SW 1271 (cell line): Measurements from ENCODE around the gene CD247.
"Not testable (repeated sequence)": the region's sequence is repeated elsewhere in the genome, so short reads cannot be mapped to it uniquely, and the experiment has no call there.

Experiments used
- DNase-seq, 2 experiments: peaks; one replicate each; lab custom pipeline; 2025; lab: John Stamatoyannopoulos, UW

CD247 gene

DNA sequence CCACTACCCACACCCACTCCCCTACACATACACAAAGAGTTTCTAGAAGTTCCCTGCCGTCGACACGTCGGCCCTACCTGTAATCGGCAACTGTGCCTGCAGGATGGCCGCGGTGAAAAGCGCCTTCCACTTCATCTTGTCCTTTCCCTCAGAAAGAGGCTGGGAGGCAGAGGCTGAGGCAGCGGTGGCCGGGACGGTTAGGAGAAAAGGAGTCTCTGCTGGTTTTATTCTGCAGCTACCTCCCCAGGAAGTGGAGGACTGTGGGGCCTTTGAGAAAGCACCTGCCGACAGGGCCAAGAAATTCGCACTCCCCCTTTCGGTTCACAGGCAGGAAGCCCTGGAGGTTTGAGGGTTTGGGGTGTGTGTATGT is at the start of gene CD247:
TSS of gene CD247 (minus strand) at position 199 of the 370 bp plus-strand sequence. CDS start at position 135, 64 bp downstream.
- no peak for DNase-seq

- DNase-seq = no peak
Measured at GRCh38 chr1:167567663-167568062, 49.3 kb upstream of the CD247 start.

DNA sequence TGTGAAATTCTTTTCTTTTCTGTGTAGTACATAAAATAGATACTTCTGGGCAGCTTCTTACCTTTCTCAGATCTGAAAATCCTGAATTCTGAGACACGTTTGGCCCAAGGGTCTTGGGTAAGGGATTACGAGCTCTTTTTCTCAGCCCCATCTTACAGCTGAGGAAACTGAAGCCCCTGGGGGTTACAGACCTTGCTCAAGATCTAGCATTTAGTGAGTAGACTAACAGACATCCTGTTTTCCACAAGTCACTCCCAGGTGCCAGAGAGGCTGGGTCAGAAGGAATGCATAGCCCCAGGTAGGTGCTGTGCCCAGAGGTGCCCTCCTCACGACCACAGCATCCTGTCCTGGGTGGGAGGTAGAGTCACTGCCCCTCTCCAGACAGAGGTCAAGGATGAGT is 48.4 kb upstream of the CD247 start:
- DNase-seq = no peak

- DNase-seq = no peak
Measured at GRCh38 chr1:167565922-167566321, 47.6 kb upstream of the CD247 start.

DNA sequence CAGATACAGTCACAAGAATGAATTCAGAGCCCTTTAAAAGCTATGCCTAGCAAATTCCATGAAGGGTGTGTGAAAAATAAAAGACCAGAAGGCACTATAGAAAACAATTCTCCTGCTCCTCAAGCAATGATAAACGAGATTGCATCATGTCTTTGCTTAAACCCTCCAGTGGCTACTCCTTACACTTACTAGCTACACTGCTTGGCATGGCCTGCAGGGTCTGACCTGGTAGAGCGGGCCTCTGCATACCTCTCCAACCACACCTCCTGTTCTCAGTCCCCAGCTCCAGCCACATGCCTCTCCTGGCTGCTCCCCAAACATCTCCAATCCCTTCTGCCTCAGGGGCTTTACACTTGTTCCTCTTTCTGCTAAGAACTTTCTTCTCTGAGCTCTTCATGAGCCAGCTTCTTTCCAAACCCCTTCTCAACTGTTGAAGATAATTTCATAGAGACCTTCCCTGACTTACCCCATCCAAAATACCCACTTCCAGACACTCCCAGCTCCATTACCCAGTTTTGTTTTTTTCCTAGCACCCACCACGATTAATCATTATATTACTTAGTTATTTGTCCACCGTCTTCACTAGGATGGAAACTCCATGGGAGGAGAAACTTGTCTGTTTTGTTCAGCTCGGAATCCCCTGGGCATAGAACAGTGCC is 46.4 kb upstream of the CD247 start:
- no peak for DNase-seq

- DNase-seq = no peak
Measured at GRCh38 chr1:167563579-167564246, 45.4 kb upstream of the CD247 start.

GRCh38 chr1:167562702-167563101 is 44.4 kb upstream of the CD247 start:
- DNase-seq = no peak

GRCh38 chr1:167561753-167562152 is 43.4 kb upstream of the CD247 start:
- no peak for DNase-seq

DNA sequence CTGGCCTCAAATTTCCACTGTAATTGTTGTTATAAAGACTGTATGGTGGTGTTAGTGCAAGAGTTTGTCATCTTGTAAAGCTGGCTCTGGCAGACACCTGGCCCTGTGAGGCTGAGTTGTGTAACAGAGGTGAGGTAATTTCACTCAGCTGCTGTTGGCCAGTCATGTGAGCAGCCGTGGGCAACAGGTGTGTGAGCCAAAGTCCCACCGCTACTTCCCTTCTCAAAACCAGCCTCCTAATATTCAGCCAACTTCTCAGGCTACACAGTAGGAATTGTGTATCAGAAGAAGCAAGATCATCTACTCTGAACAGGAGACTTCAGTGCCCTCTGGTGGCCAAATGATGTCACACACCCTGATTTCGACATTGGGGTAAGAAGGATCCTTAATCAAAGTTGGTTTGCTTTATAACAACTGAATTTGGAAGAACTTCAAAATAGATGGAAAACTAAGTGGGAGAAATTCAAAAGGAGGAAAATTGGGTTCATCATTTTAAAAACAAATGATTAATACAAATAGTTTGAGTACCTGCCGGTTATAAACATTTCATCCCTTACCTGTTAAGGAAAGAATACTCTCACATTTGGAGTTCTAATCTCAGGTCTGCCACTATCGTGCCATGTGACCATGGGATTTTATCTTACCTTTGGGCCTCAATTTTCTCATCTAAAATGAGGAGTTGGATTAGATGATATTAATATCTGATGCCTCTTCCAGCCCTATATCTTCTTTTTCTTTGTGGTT is 37.8 kb upstream of the CD247 start:
- DNase-seq = peak; percentile 7 to 40

- not testable (repeated sequence) for DNase-seq
Measured at GRCh38 chr1:167555072-167555471, 36.7 kb upstream of the CD247 start.

DNA sequence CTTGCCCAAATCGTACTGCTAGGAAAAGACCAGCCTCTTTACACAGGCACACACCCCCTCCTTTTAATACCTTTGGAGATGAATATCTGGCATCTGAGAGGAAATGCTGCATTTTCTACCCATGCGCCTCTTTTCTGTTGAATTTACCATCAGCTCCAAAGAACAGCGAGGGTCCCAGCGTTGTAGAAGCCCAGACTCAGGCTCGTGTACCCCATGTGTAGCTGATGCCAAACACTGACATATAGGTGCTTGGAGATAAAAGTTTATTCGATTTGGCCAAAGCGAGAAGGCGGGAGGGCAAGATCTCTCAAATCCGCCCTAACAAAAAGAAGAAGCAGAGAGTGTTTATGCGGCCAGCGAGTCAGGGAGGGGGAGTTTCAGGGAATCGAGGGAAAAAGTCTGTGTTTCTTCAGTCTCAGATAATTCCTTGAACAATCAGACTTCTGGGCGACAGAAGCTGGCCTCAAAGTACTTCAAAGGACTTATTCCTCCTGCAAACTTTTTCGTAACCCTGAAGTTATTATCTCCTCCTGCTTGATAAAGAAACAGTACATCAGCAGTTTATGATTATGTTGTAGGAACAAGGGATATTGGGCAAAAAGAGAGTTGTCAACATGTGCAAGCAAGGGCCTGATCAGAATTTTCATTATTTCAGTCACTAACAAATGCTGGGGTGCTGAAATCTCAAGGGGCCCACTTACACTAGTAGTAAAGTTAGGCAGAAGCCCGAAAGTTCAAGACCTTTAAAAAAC is 35.9 kb upstream of the CD247 start:
- DNase-seq = no peak

DNA sequence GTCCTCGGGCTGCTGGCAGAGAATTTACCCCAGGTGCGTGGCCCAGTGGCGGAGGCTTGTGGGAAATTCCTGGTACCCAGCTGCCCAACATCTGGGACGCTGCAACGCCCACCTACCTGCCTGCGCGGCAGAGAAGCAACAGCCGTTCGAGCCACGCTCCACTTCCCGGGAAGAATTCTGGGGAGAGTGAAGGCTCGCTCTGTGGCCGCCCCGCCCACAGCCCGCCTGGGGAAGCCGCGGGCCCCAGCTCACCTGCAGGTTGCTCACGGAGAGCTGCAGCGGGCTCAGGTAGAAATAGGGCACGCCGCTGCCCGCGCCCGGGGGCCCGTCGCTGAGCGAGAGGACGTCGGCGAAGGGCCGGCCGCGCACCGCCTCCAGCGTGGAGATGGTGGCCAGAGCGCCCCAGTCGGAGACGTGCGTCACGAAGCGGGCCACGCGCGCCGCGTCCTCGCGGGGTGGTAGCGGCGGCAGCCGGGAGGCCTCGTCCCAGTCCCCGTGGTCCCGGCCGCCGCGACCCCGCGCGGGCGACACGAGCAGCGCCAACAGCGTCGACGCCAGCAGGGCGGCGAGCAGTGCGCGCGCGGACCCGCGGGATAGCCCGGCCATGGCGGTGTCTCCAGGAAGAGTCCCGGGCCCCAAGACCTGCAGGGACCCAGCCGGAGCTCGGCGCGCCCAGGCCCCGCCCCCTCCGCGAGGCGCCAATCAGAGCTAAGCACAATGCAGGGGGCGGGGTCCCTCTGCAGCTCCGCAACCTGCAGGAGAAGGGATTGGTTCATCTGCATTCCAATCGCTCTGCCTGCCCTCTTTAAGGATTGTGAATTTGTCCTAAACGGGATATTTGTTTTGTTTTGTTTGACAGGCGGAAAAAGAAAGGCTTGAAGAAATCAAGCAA is 35.1 kb upstream of the CD247 start, which contains the start of gene CREG1:
TSS of gene CREG1 (minus strand) at position 627 of the 892 bp plus-strand sequence.
- DNase-seq = peak; percentile 56 to 79

- no peak for DNase-seq
Measured at GRCh38 chr1:167551362-167551761, 33.0 kb upstream of the CD247 start.

DNA sequence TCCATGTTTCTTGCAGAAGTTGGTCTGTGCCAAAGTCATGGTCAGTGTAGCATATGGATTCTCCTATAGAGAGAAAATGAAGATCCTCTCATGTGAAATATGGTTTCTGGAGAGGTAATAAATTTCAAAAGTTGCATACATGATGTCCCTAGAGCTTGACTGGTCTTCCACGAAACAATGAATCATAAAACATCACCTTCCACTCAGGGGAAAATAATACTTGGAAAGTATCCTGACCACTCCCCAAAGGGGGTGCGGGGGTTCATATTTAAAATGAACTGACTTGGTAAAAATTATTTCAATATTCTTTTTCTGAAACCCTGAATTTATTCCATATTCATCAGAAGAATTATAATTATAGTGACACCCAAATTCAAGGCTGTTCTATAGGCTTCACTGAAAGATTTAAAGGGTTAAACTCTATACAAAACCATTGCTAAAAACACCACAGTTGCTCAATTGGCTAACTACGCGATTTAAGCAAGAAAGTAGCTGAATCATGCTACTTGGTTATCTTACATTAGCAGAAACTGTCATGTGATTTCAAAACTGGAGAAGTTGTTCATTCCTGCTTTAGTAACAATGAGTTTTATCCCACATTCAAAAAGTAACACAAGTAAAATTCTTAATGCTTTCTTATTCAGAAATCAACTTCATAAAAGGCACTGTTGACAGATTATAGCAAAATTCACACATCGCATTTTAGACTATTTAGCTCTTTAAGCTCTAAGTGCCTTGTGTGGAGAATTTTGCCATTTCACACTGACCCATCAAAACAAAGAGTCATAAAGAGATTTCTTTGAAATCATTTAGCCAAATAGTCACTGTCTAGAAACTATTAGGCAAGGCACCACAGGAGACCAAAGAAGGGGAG is 30.0 kb upstream of the CD247 start:
- no peak for DNase-seq

DNA sequence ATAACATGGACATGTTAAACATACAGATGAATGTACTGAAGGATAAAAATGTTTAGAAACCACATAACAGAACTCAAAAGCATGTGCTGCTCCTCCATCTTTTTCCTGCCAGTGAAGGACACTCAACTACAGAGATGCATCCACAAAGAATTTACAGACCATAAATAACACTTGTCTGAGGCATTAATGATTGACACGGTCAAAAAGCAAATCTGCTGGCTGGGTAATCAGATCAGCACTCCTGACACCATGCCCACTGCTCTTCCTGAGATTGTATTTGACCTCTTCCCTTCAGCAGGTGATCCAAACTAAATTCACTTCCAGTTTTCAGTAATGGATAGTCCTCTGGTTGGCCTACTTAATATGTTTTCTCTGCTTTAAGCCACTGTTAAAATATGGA is 28.6 kb upstream of the CD247 start:
- DNase-seq = no peak

GRCh38 chr1:167545349-167545748 is 27.0 kb upstream of the CD247 start:
- no peak for DNase-seq

DNA sequence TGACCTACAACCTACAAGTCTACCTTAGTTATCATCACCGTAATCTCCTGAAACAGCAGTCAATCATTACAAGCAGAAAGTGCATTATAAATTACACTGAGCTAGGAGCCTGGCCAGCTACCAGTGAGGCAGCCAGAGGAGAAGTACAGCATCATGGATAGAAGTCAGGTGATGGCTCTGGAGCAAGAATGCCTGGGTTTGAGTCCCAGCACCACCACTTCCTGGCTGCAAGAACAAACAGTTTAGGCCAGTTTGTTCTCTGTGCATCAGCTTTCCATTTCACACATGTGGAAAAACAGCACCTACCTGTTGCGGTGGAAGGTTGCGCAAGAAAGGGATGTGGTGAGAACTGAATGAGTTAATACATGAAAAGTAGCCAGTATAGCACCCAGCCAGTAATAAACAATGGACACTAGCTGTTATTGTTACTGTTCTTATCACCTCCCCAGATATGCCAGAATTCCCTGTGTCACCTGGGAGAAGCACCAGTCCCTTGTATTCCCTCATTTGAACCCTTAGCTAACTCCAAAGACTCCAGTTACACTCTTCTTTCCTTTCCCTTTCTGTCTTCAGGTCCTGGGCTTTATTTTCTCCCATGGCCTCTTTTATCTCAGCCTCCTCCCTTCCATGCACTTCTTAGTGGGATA is 26.2 kb upstream of the CD247 start:
- DNase-seq = no peak

DNA sequence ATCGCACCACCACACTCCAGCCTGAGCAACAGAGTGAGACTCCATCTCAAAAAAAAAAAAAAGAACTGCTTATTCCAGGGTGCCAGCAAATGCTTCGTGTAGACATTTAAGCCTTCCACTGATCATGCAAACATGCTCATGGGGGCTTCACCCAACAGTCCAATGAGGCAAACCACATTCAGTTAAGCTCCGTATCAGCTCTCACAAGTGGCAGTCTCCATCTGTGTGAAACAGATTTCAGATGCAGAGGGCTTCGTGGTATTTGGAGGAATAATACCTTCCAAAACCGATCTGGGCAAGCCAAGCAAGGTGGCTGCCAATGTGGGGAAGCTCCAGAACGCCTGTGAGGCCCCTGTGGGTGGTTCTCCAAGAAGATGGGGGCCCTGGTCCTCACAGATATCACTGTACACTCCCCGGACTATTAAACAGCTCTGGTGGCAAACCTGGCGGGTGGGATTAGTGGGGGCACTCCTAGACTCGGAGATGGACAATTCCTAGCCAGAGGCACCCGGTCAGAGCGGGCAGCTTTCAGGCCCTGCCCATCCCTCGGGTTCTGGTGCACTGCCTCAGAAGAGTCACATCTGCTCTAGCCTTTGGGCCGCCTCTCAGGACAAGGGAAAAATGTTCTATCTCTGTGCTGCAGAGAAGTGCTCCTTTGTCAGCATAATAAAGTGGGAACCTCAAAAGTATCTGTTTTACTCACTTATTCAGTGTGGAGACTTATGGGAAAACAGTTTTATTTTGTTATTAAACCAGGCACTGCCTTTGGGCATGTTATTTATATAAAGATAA is 25.1 kb upstream of the CD247 start:
- no peak for DNase-seq
